ENCODE measurements around the gene DENND1A.
"Not testable (repeated sequence)": the region's sequence is repeated elsewhere in the genome, so short reads cannot be mapped to it uniquely, and the experiment has no call there.

The DENND1A gene

GRCh38 chr9:123410281-123410910 is 519.5 kb downstream of the DENND1A start:
- no peak for DNase-seq
- ATAC-seq, result no peak

DNA sequence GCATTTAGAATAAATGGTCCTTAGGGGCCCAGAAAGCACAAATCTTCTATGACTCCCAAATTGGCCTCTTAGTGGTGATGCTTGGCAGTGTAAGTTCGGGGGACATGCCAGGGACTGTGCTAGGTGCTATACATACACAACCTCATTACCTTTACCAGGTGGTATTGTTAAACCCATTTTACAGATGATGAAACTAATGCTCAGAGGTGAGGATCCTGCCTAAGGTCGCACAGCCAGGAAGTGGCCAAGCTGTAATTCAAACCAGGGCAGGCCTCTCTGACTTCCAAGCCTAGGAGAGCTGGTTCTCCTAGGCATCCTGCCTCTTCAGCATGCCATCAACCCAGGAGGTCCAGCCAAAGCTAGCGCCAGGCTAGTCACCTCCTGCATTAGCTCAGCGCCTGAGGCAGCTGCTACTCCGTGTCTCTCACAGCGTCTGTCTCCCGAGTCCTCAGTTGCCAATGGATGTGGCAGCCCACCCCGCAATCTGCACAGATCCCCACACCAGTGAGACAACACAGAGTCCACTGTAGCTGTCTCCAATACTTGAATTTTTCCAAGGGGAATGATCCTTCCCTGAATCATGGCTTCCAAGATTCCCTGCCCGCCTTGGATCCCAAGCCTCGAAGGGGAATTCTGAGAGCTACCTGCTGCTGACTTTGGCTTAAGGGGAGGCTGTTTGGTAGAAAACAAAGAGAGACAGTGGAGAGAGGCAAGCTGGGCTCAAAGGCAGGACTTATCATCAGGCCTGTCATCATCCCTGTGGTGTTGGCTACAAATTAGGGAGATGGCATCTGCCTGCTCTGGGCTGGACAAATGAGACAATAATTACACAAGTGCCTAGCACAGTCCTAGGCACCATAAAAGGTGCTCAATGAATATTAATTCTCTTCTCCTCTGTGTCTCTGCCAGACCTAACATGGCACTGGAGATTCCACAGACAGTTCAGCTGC is 521.3 kb downstream of the DENND1A start:
- DNase-seq (no peak), ATAC-seq (no peak)

DNA sequence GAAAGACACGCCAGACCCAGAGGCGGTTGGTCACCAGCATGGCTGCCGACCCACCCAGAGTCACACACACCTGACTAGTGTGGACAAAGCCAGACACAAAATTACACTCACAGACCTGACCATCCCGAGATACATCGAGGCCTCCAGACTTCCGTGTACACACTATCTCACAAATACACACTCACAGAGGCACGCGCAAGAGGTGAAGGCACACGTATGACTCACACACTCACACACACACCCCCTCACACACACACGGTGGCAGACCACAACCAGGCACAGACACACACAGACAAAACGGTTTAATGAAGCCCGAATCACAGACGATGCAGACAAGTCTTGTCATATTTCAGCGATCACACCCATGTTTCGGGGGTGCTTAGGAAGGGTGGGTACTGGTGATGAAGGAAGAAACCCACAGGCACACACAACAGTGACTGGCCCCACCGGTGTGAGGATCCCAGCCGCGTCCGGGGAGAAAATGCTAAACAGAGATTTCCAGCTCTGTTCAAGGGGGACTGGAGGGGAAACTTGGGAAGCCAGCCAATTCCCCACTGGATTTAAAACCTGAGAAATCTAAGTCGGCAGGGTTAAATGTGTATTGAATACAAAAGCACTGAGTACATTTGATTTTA is 522.6 kb downstream of the DENND1A start:
- ATAC-seq (no peak), DNase-seq (no peak)

GRCh38 chr9:123406691-123407216 is 523.2 kb downstream of the DENND1A start:
- no peak for DNase-seq
- ATAC-seq, result no peak

GRCh38 chr9:123406016-123406415 is 523.9 kb downstream of the DENND1A start:
- no peak for DNase-seq
- no peak for ATAC-seq

DNA sequence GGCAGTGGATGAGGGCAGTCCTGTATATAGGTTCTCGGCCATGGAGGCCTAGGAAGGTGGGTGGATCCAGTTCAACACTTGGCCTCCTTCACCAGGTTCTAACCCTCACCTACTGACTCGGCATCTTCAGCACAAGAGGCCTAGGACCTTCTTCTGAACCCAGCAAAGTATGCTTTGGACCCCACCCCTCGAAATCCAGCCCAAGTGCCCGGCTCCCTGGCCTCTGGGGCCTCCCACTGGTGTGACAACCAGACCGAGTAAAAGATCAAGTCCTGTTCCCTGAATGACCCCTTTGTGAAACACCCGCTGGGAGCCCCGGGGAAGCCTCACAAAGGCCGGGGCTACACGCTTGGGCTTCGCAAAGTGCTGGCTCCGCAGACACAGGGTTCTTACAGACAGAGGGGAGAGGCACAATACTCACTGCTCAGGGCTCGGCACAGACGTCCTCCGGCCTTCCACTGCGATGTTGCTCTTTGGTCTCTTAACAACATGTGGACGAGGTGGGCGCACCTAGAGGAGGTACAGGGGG is 526.9 kb downstream of the DENND1A start:
- no peak for DNase-seq

DNA sequence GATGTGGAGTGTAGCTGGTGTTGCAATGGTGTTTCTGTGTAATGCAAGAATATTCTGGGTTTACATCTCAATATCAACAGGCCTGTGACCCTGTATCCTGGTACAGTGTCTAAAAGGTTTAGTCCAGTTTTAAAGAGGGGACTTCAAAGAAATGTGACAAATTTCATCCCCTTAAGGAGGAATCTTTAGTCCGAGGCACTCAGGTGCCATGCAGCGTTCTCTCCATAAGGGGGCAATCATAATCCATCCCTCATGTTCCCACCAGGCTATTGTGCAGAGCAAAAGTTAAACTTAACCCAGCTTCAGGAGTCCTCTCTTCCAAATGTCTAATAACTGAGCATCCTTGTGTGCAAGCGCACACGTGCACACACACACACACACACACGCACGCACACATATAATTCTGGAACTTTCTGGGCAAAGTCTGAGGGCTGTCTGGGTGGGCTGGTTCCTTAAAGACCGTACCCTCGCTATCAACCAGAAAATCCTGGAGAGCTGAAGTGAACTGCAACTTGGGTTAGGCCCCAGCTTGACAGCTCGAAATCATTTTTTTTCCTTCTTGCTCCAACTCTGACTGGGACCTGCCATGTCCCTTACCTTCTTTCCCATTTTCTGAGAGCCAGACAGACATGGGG is 527.9 kb downstream of the DENND1A start:
- ATAC-seq (no peak), DNase-seq (peak; percentile 15)

More for the DNA sequence above, 526.9 kb downstream of the DENND1A start:
- no peak for ATAC-seq

GRCh38 chr9:123400926-123401503 is 528.9 kb downstream of the DENND1A start:
- ATAC-seq (no peak), DNase-seq (no peak)

DNA sequence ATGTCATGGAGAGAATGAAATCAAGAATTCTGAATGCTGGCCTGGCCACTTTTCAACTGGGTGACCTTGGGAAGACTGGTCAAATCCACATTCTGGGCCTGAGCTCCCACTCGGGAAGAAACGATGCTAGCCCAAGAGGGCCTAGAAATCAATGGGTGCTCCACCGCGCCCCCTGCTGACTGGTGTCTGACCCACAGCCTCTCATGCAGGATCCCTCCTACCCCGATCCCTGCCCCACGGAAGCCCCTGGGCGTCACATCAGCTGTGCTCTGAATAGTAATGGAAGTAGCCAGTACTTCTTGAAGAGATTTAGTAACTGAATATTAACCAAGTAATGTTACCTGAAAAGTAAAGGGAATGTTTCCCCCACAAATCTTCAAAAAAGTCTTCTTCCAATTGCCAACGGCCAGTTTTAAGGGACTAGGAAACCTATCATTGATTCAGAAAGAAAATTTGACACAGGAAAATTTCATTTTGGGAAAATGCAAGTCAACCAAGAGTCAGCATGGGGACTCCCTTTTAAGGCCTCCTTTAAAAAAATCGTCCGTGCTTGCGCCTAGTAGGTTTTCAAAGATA is 530.0 kb downstream of the DENND1A start:
- DNase-seq (peak; percentile 55), ATAC-seq (no peak)

DNA sequence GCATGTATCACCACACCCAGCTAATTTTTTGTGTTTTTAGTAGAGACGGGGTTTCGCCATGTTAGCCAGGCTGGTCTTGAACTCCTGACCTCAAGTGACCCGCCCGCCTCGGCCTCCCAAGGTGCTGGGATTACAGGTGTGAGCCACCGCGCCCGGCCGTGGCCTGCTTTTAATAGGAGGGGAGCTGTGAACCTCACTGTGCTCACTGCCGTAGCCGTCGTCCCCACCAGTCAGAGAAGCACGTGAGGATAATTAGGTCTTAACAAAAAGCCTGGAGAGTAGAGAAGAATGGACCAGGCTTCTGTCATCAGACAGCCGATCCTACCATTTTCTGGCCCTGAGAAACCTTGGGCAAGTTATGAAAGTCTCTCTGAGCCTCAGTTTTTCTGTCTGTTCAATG is 531.0 kb downstream of the DENND1A start:
- DNase-seq, result not testable (repeated sequence)

DNA sequence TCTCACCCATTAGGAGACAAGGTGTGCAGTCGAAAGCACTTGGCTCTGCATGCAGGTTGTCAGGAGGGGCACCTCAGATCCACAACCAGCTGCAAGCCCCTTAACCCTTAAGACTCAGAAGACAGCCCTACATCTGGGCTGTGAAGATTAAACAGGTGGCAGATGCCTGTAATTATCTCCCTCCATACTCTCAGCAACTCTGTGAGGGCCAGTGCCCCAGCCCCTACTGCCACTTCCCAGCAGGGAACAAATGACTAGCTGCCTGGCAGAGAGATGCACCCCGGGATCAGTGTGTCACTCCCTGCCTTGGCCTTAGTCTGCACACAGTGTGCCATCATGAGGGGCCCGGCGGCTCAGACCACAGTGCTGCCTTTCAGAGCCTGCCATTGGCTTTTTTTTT is 532.0 kb downstream of the DENND1A start:
- ATAC-seq, result no peak
- no peak for DNase-seq

More for the DNA sequence above, 531.0 kb downstream of the DENND1A start:
- ATAC-seq, result not testable (repeated sequence)

DNA sequence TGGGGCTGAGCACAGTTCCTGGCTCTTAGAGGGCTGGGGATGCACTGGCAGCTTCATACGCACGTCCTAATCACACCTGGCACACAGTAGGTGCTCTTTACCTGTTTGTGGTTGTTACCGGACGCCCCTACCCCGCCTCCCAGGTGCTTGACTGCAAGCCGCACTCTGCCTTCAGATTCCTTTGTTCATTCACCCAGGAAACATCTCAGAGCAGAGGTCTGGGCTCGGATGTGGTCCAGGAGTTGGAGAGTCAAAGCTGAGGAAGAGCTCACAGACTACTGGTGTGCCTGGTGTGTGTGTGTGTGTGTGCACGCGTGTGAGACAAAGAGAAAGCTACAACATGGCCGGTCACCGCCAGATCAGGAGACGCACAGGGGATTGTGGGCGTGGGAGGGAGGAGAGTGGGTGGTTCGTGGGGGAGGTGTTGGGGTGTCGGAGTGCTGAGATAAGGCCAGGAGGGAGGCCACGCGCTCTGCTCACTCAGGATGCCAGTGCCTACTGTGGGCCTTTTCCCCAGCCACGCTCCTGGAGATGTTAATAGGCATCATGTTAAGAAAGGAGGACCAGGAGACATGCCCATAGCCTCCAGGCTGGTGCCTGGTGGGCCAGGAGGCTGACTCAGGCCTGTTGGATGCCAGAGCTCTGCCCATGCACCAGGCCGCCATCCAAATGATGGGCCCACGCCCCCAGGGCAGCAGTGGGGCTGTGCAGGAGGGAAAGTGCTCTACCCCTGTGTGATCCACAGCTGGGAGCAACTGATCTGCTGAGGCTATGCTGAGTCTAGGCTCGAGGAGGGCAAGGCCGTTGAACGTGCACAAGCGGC is 534.0 kb downstream of the DENND1A start:
- DNase-seq (no peak), ATAC-seq (no peak)

- ATAC-seq, result no peak
- DNase-seq, result no peak
These were observed 534.6 kb downstream of the DENND1A start for GRCh38 chr9:123395276-123395688.

DNA sequence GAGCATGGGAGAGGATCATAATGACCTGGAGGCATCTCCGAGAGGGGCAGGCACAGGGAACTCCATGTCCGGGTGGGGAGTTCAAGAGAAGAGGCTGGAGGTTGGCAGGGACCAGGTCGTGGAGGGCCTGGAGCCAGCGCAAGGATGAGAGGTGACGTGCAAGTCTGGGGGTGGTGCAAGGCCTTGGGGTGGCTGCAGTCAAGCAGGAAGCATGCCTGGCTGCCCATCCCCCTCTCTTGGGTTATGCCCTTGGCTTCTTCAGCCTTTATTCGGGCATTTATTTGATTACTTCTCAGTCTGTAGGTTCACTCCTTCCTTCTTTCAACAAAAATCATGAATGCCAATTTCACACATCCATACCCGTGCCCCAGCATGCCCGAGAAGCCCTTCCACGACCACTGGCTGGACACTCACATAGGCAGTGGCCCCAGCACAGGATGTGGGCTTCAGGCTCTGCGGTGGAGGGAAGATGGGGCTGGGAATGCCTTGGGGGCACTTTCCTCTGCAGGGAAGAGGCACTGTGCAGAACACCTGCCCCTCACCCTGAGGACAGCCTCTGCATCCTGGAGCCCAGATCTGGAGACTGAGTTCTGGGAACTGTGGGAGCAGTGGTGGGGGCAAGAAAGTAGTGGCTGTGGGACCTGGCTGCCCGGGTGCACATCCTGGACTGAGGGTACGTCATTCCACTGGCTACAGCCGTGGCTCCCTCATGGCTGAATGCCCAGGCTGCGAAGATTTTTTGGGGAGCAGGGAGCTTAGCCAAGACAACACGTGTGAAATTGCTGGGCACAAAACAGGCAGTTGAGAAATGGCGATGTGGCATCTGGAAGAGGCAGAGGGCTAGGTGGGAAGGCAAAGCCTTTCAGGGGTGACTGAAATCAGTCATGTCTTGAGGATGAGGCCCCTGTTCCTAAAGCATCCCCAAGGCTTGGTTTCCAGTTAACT is 535.4 kb downstream of the DENND1A start:
- no peak for ATAC-seq

DNA sequence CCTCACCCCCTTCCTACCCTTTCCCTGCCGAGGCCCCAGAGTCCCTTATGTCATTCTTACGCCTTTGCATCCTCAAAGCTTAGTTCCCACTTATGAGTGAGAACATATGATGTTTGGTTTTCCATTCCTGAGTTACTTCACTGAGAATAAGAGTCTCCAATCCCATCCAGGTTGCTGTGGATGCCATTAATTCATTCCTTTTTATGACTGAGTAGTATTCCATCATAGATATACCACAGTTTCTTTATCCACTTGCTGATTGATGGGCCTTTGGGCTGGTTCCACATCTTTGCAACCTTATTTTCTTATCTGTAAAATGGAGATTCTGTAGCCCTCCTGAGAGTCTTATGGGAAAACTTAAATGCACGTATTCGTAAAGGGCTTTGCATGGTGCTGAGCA is 537.1 kb downstream of the DENND1A start:
- DNase-seq (no peak), ATAC-seq (no peak)

More for the DNA sequence above, 535.4 kb downstream of the DENND1A start:
- no peak for DNase-seq

DNA sequence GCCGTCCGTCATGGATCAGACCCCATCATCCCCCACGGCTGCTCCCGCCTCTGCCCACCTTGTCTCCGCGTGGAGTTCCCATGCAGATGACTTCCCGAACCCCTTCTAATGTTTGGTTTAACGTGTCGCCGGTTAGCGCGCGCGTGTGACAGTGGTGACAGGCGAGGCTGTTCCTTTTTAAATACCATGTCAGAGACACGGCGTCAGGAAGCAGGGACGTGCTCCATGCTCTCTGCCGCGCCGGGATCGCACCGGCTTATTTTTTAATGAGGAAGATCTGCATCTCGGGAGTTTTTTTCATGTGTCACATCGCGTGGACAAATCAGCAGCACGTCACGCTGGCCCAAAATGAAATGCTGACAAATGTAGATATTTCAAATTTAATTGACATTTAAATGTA is 538.0 kb downstream of the DENND1A start:
- DNase-seq (no peak), ATAC-seq (no peak)

- DNase-seq (no peak), ATAC-seq (no peak)
These were observed 538.7 kb downstream of the DENND1A start for GRCh38 chr9:123391233-123391632.

DNA sequence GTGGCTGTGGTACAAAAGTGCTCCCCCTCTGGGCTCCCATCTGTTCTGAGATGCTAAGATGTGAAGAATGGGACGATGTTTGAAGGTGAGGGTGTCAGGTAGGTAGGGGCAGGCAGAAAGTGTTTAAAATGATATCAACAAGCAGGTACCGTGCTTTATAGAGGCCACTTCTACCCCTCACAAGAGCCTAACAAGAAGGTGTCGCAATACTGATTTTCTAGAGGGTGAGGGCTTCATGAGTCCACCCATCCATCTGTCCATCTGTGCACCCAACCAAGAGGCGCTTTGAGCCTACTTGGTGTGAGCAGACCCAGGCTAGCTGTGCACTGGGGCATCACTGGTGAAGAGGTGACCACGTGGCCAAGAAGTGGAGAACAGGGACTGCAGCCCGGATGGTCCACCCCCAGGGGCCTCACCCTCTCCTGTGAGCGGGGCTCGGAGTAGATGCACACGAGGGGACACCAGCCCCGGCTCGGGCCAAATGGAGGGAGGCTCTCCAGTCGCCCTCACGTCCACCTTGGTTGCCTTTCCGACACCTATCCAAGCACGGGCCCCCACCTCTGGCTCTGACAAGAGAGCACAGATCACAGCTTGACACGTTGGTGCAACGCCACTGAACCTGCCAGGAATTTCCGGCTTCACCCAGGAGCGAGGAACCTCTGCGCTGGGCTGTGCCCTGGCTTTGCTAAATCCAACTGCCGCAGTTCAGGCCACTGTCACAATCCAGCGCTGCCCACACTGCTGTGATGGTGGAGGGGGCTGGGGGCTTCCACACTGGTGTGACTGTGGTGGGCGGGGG is 539.4 kb downstream of the DENND1A start:
- ATAC-seq (no peak), DNase-seq (no peak)
